ENCODE measurements around the gene PYCARD. TPM values are rescaled to one million over a fixed set of nuclear protein-coding genes. Genes with fewer than 3 reads are reported as not detected.

PYCARD gene
- total and polyA plus RNA-seq, 9 of the 15 experiments (the other 6 are each of a cell fraction or from before 2014, with no cell fraction given), result 1.3 to 28.4 (median 6.0) TPM

DNA sequence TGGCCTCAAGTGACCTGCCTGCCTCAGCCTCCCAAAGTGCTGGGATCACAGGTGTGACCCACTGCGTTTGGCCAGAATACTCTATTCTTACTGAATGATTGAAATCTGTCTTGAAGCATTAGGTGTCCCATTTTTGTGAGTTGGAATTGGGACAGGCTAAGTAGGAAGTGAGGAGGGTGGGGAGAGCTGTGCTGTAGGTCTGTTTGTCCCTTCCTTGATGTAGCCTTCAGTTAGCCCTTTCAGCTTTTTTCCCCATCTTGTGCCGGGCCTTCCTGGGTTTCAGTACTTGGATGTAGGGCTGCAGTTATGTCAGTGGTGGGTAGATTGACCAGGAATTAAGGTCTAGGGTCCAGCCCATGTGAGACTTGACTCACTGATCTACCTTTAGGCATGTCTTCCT lies 8.7 kb downstream of the PYCARD start (continued):
- TF ChIP-seq ZFX (CRISPR knock-in tag; IDR thresholded peaks at IDR 0.05), result no peak

GRCh38 chr16:31192856-31193642 lies 9.5 kb downstream of the PYCARD start:
- peaks cover 0 to 4% of the 10 kb centered on the region in 2 experiments; a peak in 1 of 5 replicates for H3K4me1 ChIP-seq (replicated peaks in 1 of 2; ENCODE audit: control insufficient read depth in 2 of 2, insufficient read depth in 2 of 2, low read length in 2 of 2)
- ChIA-PET POLR2A (interaction anchor here (0.6 to 8.2 kb wide), 11 partner anchors 9 to 735 kb away, joined by 3 to 63 read pairs (median 4); partner anchors contain the start of genes FUS and PYCARD), CTCF (ENCODE audit: low intra/inter-chr PET ratio) (no interaction called here)
- in situ Hi-C loops (cut with MboI), result no loop called here
- no peak overlapping the region for H3K27ac ChIP-seq (ENCODE audit: extremely low read depth, low read depth, low read length)
- BruUV-seq (replicated peaks), result no TSS peak
- H2AFZ ChIP-seq (ENCODE audit: low read depth, low read length), result no peak overlapping the region
- H3K36me3 ChIP-seq (ENCODE audit: control insufficient read depth, insufficient read depth, low read length), result peaks cover 84% of the 10 kb centered on the region
- no peak overlapping the region for H3K4me2 ChIP-seq (ENCODE audit: insufficient read depth, low read length)
- peaks cover 23% of the 10 kb centered on the region for H3K79me2 ChIP-seq (ENCODE audit: control insufficient read depth, insufficient read depth, low read length)
- H3K9me1 ChIP-seq (ENCODE audit: control insufficient read depth, insufficient read depth, low read length), result no peaks in the 10 kb centered on the region
- no peak for ATAC-seq
- WGBS (ENCODE audit: insufficient coverage, low coverage, missing lambda C conversion rate), result 94% methylated on average over 16 of the region's 16 CpGs
- peak in 1 of 4 experiments; percentile 10 for DNase-seq (ENCODE audit: extremely low read depth in 1 of 4, low spot score in 3 of 4)
- no peaks in the 10 kb centered on the region for H3K27me3 ChIP-seq (ENCODE audit: control insufficient read depth in 2 of 2, insufficient read depth in 2 of 2, low read length in 2 of 2)
- H3K4me3 ChIP-seq, result no peak overlapping the region
- FAIRE-seq, result peak; percentile 35
- no peaks in the 10 kb centered on the region for H3K9me3 ChIP-seq (replicated peaks; ENCODE audit: control insufficient read depth, insufficient read depth, low read depth, low read length)
- H3K9ac ChIP-seq (ENCODE audit: insufficient read depth in 1 of 2, low read depth in 2 of 2, low read length in 2 of 2), result no peak overlapping the region
- intact Hi-C loops (cut with micrococcal nuclease), result loop anchor here (1.0 kb wide), 1 partner anchor 8 kb away; no protein-coding TSS in a partner anchor
- peaks cover 8% of the 10 kb centered on the region for H4K20me1 ChIP-seq (replicated peaks; ENCODE audit: control insufficient read depth, insufficient read depth, low read length)
- no peak for TF ChIP-seq ZBTB9 (CRISPR knock-in tag; IDR thresholded peaks at IDR 0.05)
- TF ChIP-seq TCF7 (IDR thresholded peaks at IDR 0.05; ENCODE audit: borderline replicate concordance), result no peak
- TF ChIP-seq SIN3A (IDR thresholded peaks at IDR 0.05; ENCODE audit: borderline replicate concordance in 2 of 2, control insufficient read depth in 1 of 2, low read depth in 2 of 2, low read length in 2 of 2), result no peak
- TF ChIP-seq ZBTB43 (CRISPR knock-in tag; IDR thresholded peaks at IDR 0.05), result 0 out of 2 replicates have a peak, but pooled peaks have one; percentile 37
- TF ChIP-seq POLR2AphosphoS5 (IDR thresholded peaks at IDR 0.05; ENCODE audit: control insufficient read depth, insufficient read depth, low read depth, low read length), result peak; percentile 8; the same call in 1 of the 2 replicates
- no peak for TF ChIP-seq HCFC1 (IDR thresholded peaks at IDR 0.05; ENCODE audit: low read depth, low read length)
- TF ChIP-seq NBN (IDR thresholded peaks at IDR 0.05; ENCODE audit: low read depth), result no peak
- TF ChIP-seq BRD9 (IDR thresholded peaks at IDR 0.05; ENCODE audit: low read depth, partially characterized antibody), result no peak
- no peak for TF ChIP-seq CREB1 (IDR thresholded peaks at IDR 0.05)
- TF ChIP-seq CREB1 (CRISPR knock-in tag; IDR thresholded peaks at IDR 0.05), result no peak
- TF ChIP-seq CBFA2T2 (conservative IDR thresholded peaks at IDR 0.05), result no peak
- no peak for TF ChIP-seq COPS2 (conservative IDR thresholded peaks at IDR 0.05)
- TF ChIP-seq, protein P1, sequence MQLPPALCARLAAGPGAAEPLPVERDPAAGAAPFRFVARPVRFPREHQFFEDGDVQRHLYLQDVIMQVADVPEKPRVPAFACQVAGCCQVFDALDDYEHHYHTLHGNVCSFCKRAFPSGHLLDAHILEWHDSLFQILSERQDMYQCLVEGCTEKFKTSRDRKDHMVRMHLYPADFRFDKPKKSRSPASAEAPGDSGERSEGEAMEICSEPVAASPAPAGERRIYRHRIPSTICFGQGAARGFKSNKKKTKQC (CRISPR knock-in tag; IDR thresholded peaks at IDR 0.05), result no peak
- no peak for TF ChIP-seq MLX (CRISPR knock-in tag; conservative IDR thresholded peaks at IDR 0.05)
- TF ChIP-seq ZNF766 (CRISPR knock-in tag; conservative IDR thresholded peaks at IDR 0.05), result no peak

All from K562 (cell line).